Measurements from ENCODE around the gene AGPAT3. TPM values are rescaled to one million over a fixed set of nuclear protein-coding genes. Genes with fewer than 3 reads are reported as not detected.

Gene AGPAT3
- total RNA-seq, 1 donor from 2014 or later = 50.5 TPM

GRCh38 chr21:43902441-43902840, 37.4 kb downstream of the AGPAT3 start:
- Mint-ChIP-seq H3K9me3 (ENCODE audit: low read depth) (peaks cover 4% of the 10 kb centered on the region), H3K4me3 (ENCODE audit: low read depth) (no peak overlapping the region), H3K4me1 (ENCODE audit: low read depth) (peaks cover 4% of the 10 kb centered on the region), H3K36me3 (ENCODE audit: insufficient read depth) (peaks cover 22% of the 10 kb centered on the region), H3K27ac (no peak overlapping the region), H3K27me3 (no peaks in the 10 kb centered on the region)
- TF ChIP-seq CTCF (IDR thresholded peaks at IDR 0.05; ENCODE audit: unreplicated experiment) = no peak
- no peak for DNase-seq (ENCODE audit: low spot score, unreplicated experiment)

GRCh38 chr21:43903451-43904091, 38.5 kb downstream of the AGPAT3 start:
- no peak for TF ChIP-seq CTCF (IDR thresholded peaks at IDR 0.05; ENCODE audit: unreplicated experiment)
- H3K4me3 Mint-ChIP-seq (ENCODE audit: low read depth) = no peak overlapping the region
- H3K27ac Mint-ChIP-seq = peak overlapping the region; percentile 38
- no peak for DNase-seq (ENCODE audit: low spot score, unreplicated experiment)
- H3K4me1 Mint-ChIP-seq (ENCODE audit: low read depth) = peaks cover 4% of the 10 kb centered on the region
- H3K9me3 Mint-ChIP-seq (ENCODE audit: low read depth) = no peaks in the 10 kb centered on the region
- H3K27me3 Mint-ChIP-seq = no peaks in the 10 kb centered on the region
- H3K36me3 Mint-ChIP-seq (ENCODE audit: insufficient read depth) = peaks cover 16% of the 10 kb centered on the region

- peak overlapping the region; percentile 31 for H3K27ac Mint-ChIP-seq
- no peak overlapping the region for H3K4me3 Mint-ChIP-seq (ENCODE audit: low read depth)
- no peak for DNase-seq (ENCODE audit: low spot score, unreplicated experiment)
- H3K4me1 Mint-ChIP-seq (ENCODE audit: low read depth) = peaks cover 4% of the 10 kb centered on the region
- peaks cover 11% of the 10 kb centered on the region for H3K36me3 Mint-ChIP-seq (ENCODE audit: insufficient read depth)
- TF ChIP-seq CTCF (IDR thresholded peaks at IDR 0.05; ENCODE audit: unreplicated experiment) = no peak
- H3K27me3 Mint-ChIP-seq = no peaks in the 10 kb centered on the region
- H3K9me3 Mint-ChIP-seq (ENCODE audit: low read depth) = no peaks in the 10 kb centered on the region
These were observed 39.3 kb downstream of the AGPAT3 start for GRCh38 chr21:43904331-43904781.

GRCh38 chr21:43905726-43906455, 40.9 kb downstream of the AGPAT3 start:
- Mint-ChIP-seq H3K4me3 (ENCODE audit: low read depth) (no peak overlapping the region), H3K27me3 (no peaks in the 10 kb centered on the region), H3K9me3 (ENCODE audit: low read depth) (no peaks in the 10 kb centered on the region), H3K27ac (no peak overlapping the region), H3K36me3 (ENCODE audit: insufficient read depth) (peaks cover 4% of the 10 kb centered on the region), H3K4me1 (ENCODE audit: low read depth) (peaks cover 4% of the 10 kb centered on the region)
- no peak for DNase-seq (ENCODE audit: low spot score, unreplicated experiment)
- TF ChIP-seq CTCF (IDR thresholded peaks at IDR 0.05; ENCODE audit: unreplicated experiment) = no peak

GRCh38 chr21:43906585-43907370, 41.8 kb downstream of the AGPAT3 start:
- Mint-ChIP-seq H3K36me3 (ENCODE audit: insufficient read depth) (peaks cover 3% of the 10 kb centered on the region), H3K4me1 (ENCODE audit: low read depth) (peaks cover 6% of the 10 kb centered on the region), H3K4me3 (ENCODE audit: low read depth) (no peak overlapping the region), H3K27me3 (no peaks in the 10 kb centered on the region), H3K9me3 (ENCODE audit: low read depth) (no peaks in the 10 kb centered on the region), H3K27ac (no peak overlapping the region)
- DNase-seq (ENCODE audit: low spot score, unreplicated experiment) = no peak
- TF ChIP-seq CTCF (IDR thresholded peaks at IDR 0.05; ENCODE audit: unreplicated experiment) = no peak
